HG03432 (cell line): ENCODE results near the gene EPHB1.
"Not testable (repeated sequence)": the region's sequence is repeated elsewhere in the genome, so short reads cannot be mapped to it uniquely, and the experiment has no call there.

Source experiments
- ATAC-seq: cut with Tn5 transposase; IDR thresholded peaks from one replicate; pipeline ENCODE4 v1.9.1; 2021; ENCODE audit warnings: mild to moderate bottlenecking, moderate library complexity; ENCODE audit not compliant: unreplicated experiment

Gene EPHB1

GRCh38 chr3:134776518-134776917, 18.5 kb upstream of the EPHB1 start:
- no peak for ATAC-seq

- ATAC-seq, result no peak
Observed at GRCh38 chr3:134777341-134777740, 17.7 kb upstream of the EPHB1 start.

- ATAC-seq, result not testable (repeated sequence)
Observed at GRCh38 chr3:134788283-134788682, 6.8 kb upstream of the EPHB1 start.

- no peak for ATAC-seq
Observed at GRCh38 chr3:134790065-134790464, 5.0 kb upstream of the EPHB1 start.

- no peak for ATAC-seq
Observed at GRCh38 chr3:134791992-134792391, 3.1 kb upstream of the EPHB1 start.

GRCh38 chr3:134792700-134793099, 2.4 kb upstream of the EPHB1 start:
- ATAC-seq, result no peak

- ATAC-seq, result no peak
Observed at GRCh38 chr3:134793562-134793961, 1.5 kb upstream of the EPHB1 start.

- no peak for ATAC-seq
Observed at GRCh38 chr3:134794323-134794722, 737 bp upstream of the EPHB1 start.

GRCh38 chr3:134795746-134796280, 753 bp downstream of the EPHB1 start:
- peak; percentile 5 for ATAC-seq

GRCh38 chr3:134796281-134797056, 1.4 kb downstream of the EPHB1 start:
- no peak for ATAC-seq

- no peak for ATAC-seq
Observed at GRCh38 chr3:134797057-134797740, 2.1 kb downstream of the EPHB1 start.

- no peak for ATAC-seq
Observed at GRCh38 chr3:134797741-134798451, 2.8 kb downstream of the EPHB1 start.

- no peak for ATAC-seq
Observed at GRCh38 chr3:134798681-134799311, 3.7 kb downstream of the EPHB1 start.

GRCh38 chr3:134799393-134799792, 4.3 kb downstream of the EPHB1 start:
- no peak for ATAC-seq

- ATAC-seq, result no peak
Observed at GRCh38 chr3:134801204-134801958, 6.3 kb downstream of the EPHB1 start.

- ATAC-seq, result no peak
Observed at GRCh38 chr3:134802428-134803050, 7.5 kb downstream of the EPHB1 start.

- peak; percentile 63 for ATAC-seq
Observed at GRCh38 chr3:134803051-134803505, 8.0 kb downstream of the EPHB1 start.

- ATAC-seq, result no peak
Observed at GRCh38 chr3:134803652-134804051, 8.6 kb downstream of the EPHB1 start.
